ENCODE measurements around the gene EIF4EBP2.

EIF4EBP2 gene

GRCh38 chr10:70457759-70458305 is 53.9 kb downstream of the EIF4EBP2 start:
- H2AFZ ChIP-seq (ENCODE audit: low read length), result peak overlapping the region; percentile 95
- DNase-seq (ENCODE audit: low spot score), result no peak
- no peak overlapping the region for H2AK5ac ChIP-seq (ENCODE audit: low read depth, low read length)
- H2BK5ac ChIP-seq (ENCODE audit: low read length), result no peak overlapping the region
- no peaks in the 10 kb centered on the region for H3K36me3 ChIP-seq (replicated peaks in 1 of 2; ENCODE audit: control insufficient read depth in 2 of 2, insufficient read depth in 2 of 2, low read length in 2 of 2)
- H2BK15ac ChIP-seq (ENCODE audit: low read length), result no peak overlapping the region
- H2BK120ac ChIP-seq (ENCODE audit: low read depth, low read length), result no peak overlapping the region
- no peak overlapping the region for H3K9ac ChIP-seq (ENCODE audit: low read depth, low read length, poor library complexity)
- H3K27ac ChIP-seq (replicated peaks; ENCODE audit: low read length), result no peak overlapping the region
- H3K79me1 ChIP-seq (ENCODE audit: low read depth, low read length), result no peaks in the 10 kb centered on the region
- H3K18ac ChIP-seq (ENCODE audit: low read length), result peak overlapping the region; percentile 88
- H4K91ac ChIP-seq (ENCODE audit: low read depth, low read length, poor library complexity), result no peak overlapping the region
- H3K14ac ChIP-seq (ENCODE audit: low read length), result no peak overlapping the region
- WGBS, 2 donors (ENCODE audit: extremely low coverage in 2 of 2, insufficient read length in 2 of 2, insufficient replicate concordance in 1 of 2), result no CpG with 5 or more reads among the region's 17 CpGs
- no peak overlapping the region for H3K4me2 ChIP-seq (ENCODE audit: insufficient read depth, low read length, poor library complexity, severe bottlenecking)
- peaks cover 0 to 4% of the 10 kb centered on the region in 2 donors for H3K9me3 ChIP-seq (replicated peaks in 1 of 2; ENCODE audit: control insufficient read depth in 2 of 2, insufficient read depth in 1 of 2, low read depth in 1 of 2, low read length in 2 of 2)
- peaks cover 12 to 63% (median 54%) of the 10 kb centered on the region in 3 experiments for H3K27me3 ChIP-seq (ENCODE audit: control insufficient read depth in 3 of 3, insufficient read depth in 3 of 3, low read depth in 1 of 3, low read length in 3 of 3)
- H3K4ac ChIP-seq (ENCODE audit: low read length), result no peak overlapping the region
- H3K23ac ChIP-seq (ENCODE audit: low read depth, low read length, poor library complexity), result peak overlapping the region; percentile 61
- no peak overlapping the region for H2BK12ac ChIP-seq (ENCODE audit: low read length)
- peaks cover 7 to 17% of the 10 kb centered on the region in 2 donors for H3K4me1 ChIP-seq (ENCODE audit: control insufficient read depth in 2 of 2, insufficient read depth in 1 of 2, low read depth in 1 of 2, low read length in 2 of 2)
- H4K8ac ChIP-seq (ENCODE audit: low read depth, low read length), result no peak overlapping the region
- H3K4me3 ChIP-seq (ENCODE audit: low read length in 2 of 2), result peak overlapping the region; percentile 33 to 61

- H2BK12ac ChIP-seq (ENCODE audit: low read length), result peak overlapping the region; percentile 26
- peak overlapping the region; percentile 66 for H3K9ac ChIP-seq (ENCODE audit: low read depth, low read length, poor library complexity)
- H3K27me3 ChIP-seq (ENCODE audit: control insufficient read depth in 3 of 3, insufficient read depth in 3 of 3, low read depth in 1 of 3, low read length in 3 of 3), result peaks cover 12 to 63% (median 54%) of the 10 kb centered on the region in 3 experiments
- H3K14ac ChIP-seq (ENCODE audit: low read length), result no peak overlapping the region
- no peak overlapping the region for H3K4ac ChIP-seq (ENCODE audit: low read length)
- no peak overlapping the region for H2AK5ac ChIP-seq (ENCODE audit: low read depth, low read length)
- H3K27ac ChIP-seq (replicated peaks; ENCODE audit: low read length), result no peak overlapping the region
- peak overlapping the region; percentile 33 to 61 for H3K4me3 ChIP-seq (ENCODE audit: low read length in 2 of 2)
- peak; percentile 41 for DNase-seq (ENCODE audit: low spot score)
- H3K36me3 ChIP-seq (replicated peaks in 1 of 2; ENCODE audit: control insufficient read depth in 2 of 2, insufficient read depth in 2 of 2, low read length in 2 of 2), result no peaks in the 10 kb centered on the region
- H2BK15ac ChIP-seq (ENCODE audit: low read length), result no peak overlapping the region
- no peak overlapping the region for H2BK120ac ChIP-seq (ENCODE audit: low read depth, low read length)
- no peaks in the 10 kb centered on the region for H3K79me1 ChIP-seq (ENCODE audit: low read depth, low read length)
- H3K9me3 ChIP-seq (replicated peaks in 1 of 2; ENCODE audit: control insufficient read depth in 2 of 2, insufficient read depth in 1 of 2, low read depth in 1 of 2, low read length in 2 of 2), result peaks cover 0 to 4% of the 10 kb centered on the region in 2 donors
- WGBS, 2 donors (ENCODE audit: extremely low coverage in 2 of 2, insufficient read length in 2 of 2, insufficient replicate concordance in 1 of 2), result no CpG with 5 or more reads among the region's 62 CpGs
- peak overlapping the region; percentile 61 for H3K23ac ChIP-seq (ENCODE audit: low read depth, low read length, poor library complexity)
- peak overlapping the region; percentile 95 for H2AFZ ChIP-seq (ENCODE audit: low read length)
- H3K18ac ChIP-seq (ENCODE audit: low read length), result peak overlapping the region; percentile 88
- no peak overlapping the region for H4K91ac ChIP-seq (ENCODE audit: low read depth, low read length, poor library complexity)
- peaks cover 7 to 17% of the 10 kb centered on the region in 2 donors for H3K4me1 ChIP-seq (ENCODE audit: control insufficient read depth in 2 of 2, insufficient read depth in 1 of 2, low read depth in 1 of 2, low read length in 2 of 2)
- peak overlapping the region; percentile 87 for H3K4me2 ChIP-seq (ENCODE audit: insufficient read depth, low read length, poor library complexity, severe bottlenecking)
- H2BK5ac ChIP-seq (ENCODE audit: low read length), result no peak overlapping the region
- H4K8ac ChIP-seq (ENCODE audit: low read depth, low read length), result no peak overlapping the region
These were observed 54.5 kb downstream of the EIF4EBP2 start for GRCh38 chr10:70458329-70459060.

GRCh38 chr10:70459061-70459773 is 55.3 kb downstream of the EIF4EBP2 start:
- Histone ChIP-seq H3K79me1 (ENCODE audit: low read depth, low read length) (no peaks in the 10 kb centered on the region), H3K4me3 (ENCODE audit: low read length in 2 of 2) (no peak overlapping the region), H3K23ac (ENCODE audit: low read depth, low read length, poor library complexity) (peak overlapping the region; percentile 32), H4K91ac (ENCODE audit: low read depth, low read length, poor library complexity) (no peak overlapping the region), H2BK5ac (ENCODE audit: low read length) (no peak overlapping the region), H4K8ac (ENCODE audit: low read depth, low read length) (no peak overlapping the region), H3K4me2 (ENCODE audit: insufficient read depth, low read length, poor library complexity, severe bottlenecking) (peak overlapping the region; percentile 87), H3K27ac (replicated peaks; ENCODE audit: low read length) (no peak overlapping the region), H3K36me3 (replicated peaks in 1 of 2; ENCODE audit: control insufficient read depth in 2 of 2, insufficient read depth in 2 of 2, low read length in 2 of 2) (no peaks in the 10 kb centered on the region), H3K27me3 (ENCODE audit: control insufficient read depth in 3 of 3, insufficient read depth in 3 of 3, low read depth in 1 of 3, low read length in 3 of 3) (peaks cover 12 to 61% (median 54%) of the 10 kb centered on the region in 3 experiments), H2AFZ (ENCODE audit: low read length) (peak overlapping the region; percentile 95), H3K18ac (ENCODE audit: low read length) (peak overlapping the region; percentile 29), H3K9ac (ENCODE audit: low read depth, low read length, poor library complexity) (no peak overlapping the region), H3K4ac (ENCODE audit: low read length) (no peak overlapping the region), H3K4me1 (ENCODE audit: control insufficient read depth in 2 of 2, insufficient read depth in 1 of 2, low read depth in 1 of 2, low read length in 2 of 2) (peaks cover 7 to 17% of the 10 kb centered on the region in 2 donors), H2AK5ac (ENCODE audit: low read depth, low read length) (no peak overlapping the region), H2BK15ac (ENCODE audit: low read length) (peak overlapping the region; percentile 19), H2BK12ac (ENCODE audit: low read length) (no peak overlapping the region), H3K14ac (ENCODE audit: low read length) (no peak overlapping the region), H2BK120ac (ENCODE audit: low read depth, low read length) (no peak overlapping the region), H3K9me3 (replicated peaks in 1 of 2; ENCODE audit: control insufficient read depth in 2 of 2, insufficient read depth in 1 of 2, low read depth in 1 of 2, low read length in 2 of 2) (peaks cover 0 to 4% of the 10 kb centered on the region in 2 donors)
- WGBS, 2 donors (ENCODE audit: extremely low coverage in 2 of 2, insufficient read length in 2 of 2, insufficient replicate concordance in 1 of 2), result no CpG with 5 or more reads among the region's 19 CpGs
- no peak for DNase-seq (ENCODE audit: low spot score)
